IMR-90 (cell line): ENCODE results near the gene NEURL4. TPM values are rescaled to one million over a fixed set of nuclear protein-coding genes. Genes with fewer than 3 reads are reported as not detected.

Source experiments
- ATAC-seq: fragments of 200-7000 bp; cut with Tn5 transposase; 2 replicates; pipeline ENCODE4 v1.9.1; 2020; ENCODE audit warnings: low read depth, mild to moderate bottlenecking, moderate library complexity
- BruUV-seq: library from RNA; stranded (reverse); fragments of 400-500 nt; replicated peaks from 2 replicates; lab custom pipeline; 2021; lab: Mats Ljungman, UMichigan
- CTCF ChIA-PET: fragments of 300-600 bp; formaldehyde crosslinking; extraction: SDS; loops from one replicate; lab custom pipeline; 2021; ENCODE audit warnings: antibody characterized with exemption; lab: Yijun Ruan, JAX
- POLR2A ChIA-PET: fragments of 300-600 bp; sonication (Branson Sonifier 250); formaldehyde crosslinking; loops from one replicate; lab custom pipeline; 2022; ENCODE audit warnings: antibody characterized with exemption; ENCODE audit not compliant: unreplicated experiment; lab: Charles Lee
- DNase-seq: peaks from one replicate; pipeline ENCODE4 v3.0.0; 2013
- H2AFZ ChIP-seq: replicated peaks from 2 replicates; pipeline ENCODE3; 2013; ENCODE audit warnings: low read length, mild to moderate bottlenecking; ENCODE audit not compliant: poor library complexity
- H2AK5ac ChIP-seq: 2 replicates; pipeline ENCODE4 v1.6.1; 2013; ENCODE audit warnings: low read depth, low read length, inconsistent platforms
- H2AK9ac ChIP-seq: replicated peaks from 2 replicates; pipeline ENCODE3; 2013; ENCODE audit warnings: mild to moderate bottlenecking, low read depth, low read length, moderate library complexity; ENCODE audit not compliant: poor library complexity
- H2BK120ac ChIP-seq: 2 replicates; pipeline ENCODE4 v1.6.1; 2013; ENCODE audit warnings: low read depth, low read length, inconsistent platforms
- H2BK15ac ChIP-seq: 3 replicates; pipeline ENCODE4 v1.6.1; 2013; ENCODE audit warnings: low read depth, low read length, inconsistent platforms
- H2BK20ac ChIP-seq: 2 replicates; pipeline ENCODE4 v1.6.1; 2013; ENCODE audit warnings: low read depth, mild to moderate bottlenecking, inconsistent platforms, low read length, moderate library complexity
- H2BK5ac ChIP-seq: 2 replicates; pipeline ENCODE4 v1.6.1; 2013; ENCODE audit warnings: mild to moderate bottlenecking, low read depth, low read length, inconsistent platforms; ENCODE audit not compliant: poor library complexity, severe bottlenecking
- H3K14ac ChIP-seq: replicated peaks from 2 replicates; pipeline ENCODE4 v1.6.1; 2013; ENCODE audit warnings: low read depth, low read length, inconsistent platforms
- H3K18ac ChIP-seq: 2 replicates; pipeline ENCODE4 v1.6.1; 2013; ENCODE audit warnings: low read depth, low read length, control low read depth
- H3K23ac ChIP-seq: 2 replicates; pipeline ENCODE4 v1.6.1; 2013; ENCODE audit warnings: low read depth, low read length, inconsistent platforms
- H3K27ac ChIP-seq: 2 replicates; pipeline ENCODE4 v1.5.1; 2013; ENCODE audit warnings: mild to moderate bottlenecking, control low read depth, low read length; ENCODE audit not compliant: insufficient read depth
- H3K27me3 ChIP-seq: 2 replicates; pipeline ENCODE4 v1.6.1; 2013; ENCODE audit warnings: low read length; ENCODE audit not compliant: control insufficient read depth, insufficient read depth
- H3K36me3 ChIP-seq: 2 replicates; pipeline ENCODE4 v1.6.1; 2013; ENCODE audit warnings: low read length, mixed read lengths; ENCODE audit not compliant: control insufficient read depth, insufficient read depth
- H3K4ac ChIP-seq: 2 replicates; pipeline ENCODE4 v1.6.1; 2013; ENCODE audit warnings: low read depth, low read length, inconsistent platforms
- H3K4me1 ChIP-seq: 2 replicates; pipeline ENCODE4 v1.6.1; 2013; ENCODE audit warnings: low read length, mixed read lengths; ENCODE audit not compliant: control insufficient read depth, insufficient read depth
- H3K4me2 ChIP-seq: 2 replicates; pipeline ENCODE4 v1.6.1; 2013; ENCODE audit warnings: low read depth, mild to moderate bottlenecking, control low read depth, low read length, moderate library complexity
- H3K4me3 ChIP-seq: 2 replicates; pipeline ENCODE4 v1.5.1; 2013; ENCODE audit warnings: low read depth, mild to moderate bottlenecking, control low read depth, low read length, moderate library complexity; ENCODE audit not compliant: insufficient read depth
- H3K56ac ChIP-seq: 2 replicates; pipeline ENCODE4 v1.6.1; 2013; ENCODE audit warnings: low read length, inconsistent platforms; ENCODE audit not compliant: insufficient read depth; ENCODE audit errors: extremely low read depth
- H3K79me1 ChIP-seq, 2 experiments: 2 replicates each; pipeline ENCODE4 v1.6.1; 2013; ENCODE audit warnings: low read length in 2 of 2, inconsistent platforms in 1 of 2, low read depth in 1 of 2
- H3K9ac ChIP-seq: 2 replicates; pipeline ENCODE4 v1.6.1; 2013; ENCODE audit warnings: low read depth, low read length, control low read depth
- H3K9me1 ChIP-seq: 2 replicates; pipeline ENCODE4 v1.6.1; 2013; ENCODE audit warnings: low read length, inconsistent platforms; ENCODE audit not compliant: insufficient read depth
- H3K9me3 ChIP-seq: 2 replicates; pipeline ENCODE4 v1.6.1; 2013; ENCODE audit warnings: low read length; ENCODE audit not compliant: control insufficient read depth, insufficient read depth
- H4K20me1 ChIP-seq: 2 replicates; pipeline ENCODE4 v1.6.1; 2013; ENCODE audit warnings: low read length, inconsistent platforms; ENCODE audit not compliant: insufficient read depth
- H4K5ac ChIP-seq: 2 replicates; pipeline ENCODE4 v1.6.1; 2013; ENCODE audit warnings: mild to moderate bottlenecking, low read depth, low read length, control low read depth
- H4K8ac ChIP-seq, 2 experiments: 2 replicates each; pipeline ENCODE4 v1.6.1; 2013; ENCODE audit warnings: low read depth in 2 of 2, low read length in 2 of 2, control low read depth in 1 of 2, inconsistent platforms in 1 of 2
- H4K91ac ChIP-seq: 2 replicates; pipeline ENCODE4 v1.6.1; 2013; ENCODE audit warnings: low read depth, low read length, inconsistent platforms; ENCODE audit not compliant: insufficient read depth
- CEBPB ChIP-seq: IDR thresholded peaks from 2 replicates; pipeline ENCODE4 v1.6.1; 2012; ENCODE audit warnings: low read depth, low read length, improper control_type of control experiment
- FOS ChIP-seq: fragments of 150-350 bp; IDR thresholded peaks from 2 replicates; pipeline ENCODE4 v1.6.1; 2016; ENCODE audit warnings: low read depth, low read length
- MXI1 ChIP-seq: IDR thresholded peaks from 2 replicates; pipeline ENCODE4 v1.6.1; 2012; ENCODE audit warnings: low read depth, mild to moderate bottlenecking, low read length, moderate library complexity, borderline replicate concordance
- RAD21 ChIP-seq: IDR thresholded peaks from 2 replicates; pipeline ENCODE4 v1.6.1; 2012; ENCODE audit warnings: low read length, improper control_type of control experiment
- WGBS, 2 experiments: methylation state at CpG; one replicate each; pipeline versions ENCODE4 v1.1.5 to v1.1.7; 2013; ENCODE audit warnings: missing lambda C conversion rate in 2 of 2; ENCODE audit not compliant: insufficient read length in 1 of 2; ENCODE audit errors: extremely low coverage in 2 of 2; 5-methylcytosine and 5-hydroxymethylcytosine counted together
- dilution Hi-C: fragments of 300-500 bp; cut with HindIII; formaldehyde crosslinking; loops from one replicate; pipeline ENCODE4 v1.14.3; 2018; ENCODE audit warnings: low sequenced_read_pairs; ENCODE audit not compliant: unreplicated experiment
- in situ Hi-C: fragments of 300-500 bp; cut with MboI; formaldehyde crosslinking; loops from 3 replicates; pipeline ENCODE4 v1.14.3; 2019; ENCODE audit warnings: low sequenced_read_pairs, inconsistent platforms, mixed read lengths
- intact Hi-C: fragments of 100-400 bp; cut with micrococcal nuclease; formaldehyde crosslinking; loops from 2 replicates; pipeline ENCODE4 v1.10.0; 2022
- polyA plus RNA-seq, 3 experiments: library from polyadenylated mRNA; depleted of rRNA; stranded (reverse); fragments of >200 nt; gene quantifications; 2 replicates each; pipeline ENCODE4 v1.2.3, GENCODE V29; 2012; ENCODE audit warnings: low replicate concordance in 1 of 3
- total RNA-seq: library from RNA; depleted of rRNA; stranded (reverse); fragments of >200 nt; gene quantifications from 2 replicates; pipeline ENCODE4 v1.2.3, GENCODE V29; 2012
- TF ChIP-seq, protein P1 (sequence below): fragments of 150-350 bp; IDR thresholded peaks from 2 replicates; pipeline ENCODE4 v1.6.1; 2016; ENCODE audit warnings: low read depth, mild to moderate bottlenecking, low read length, moderate library complexity, borderline replicate concordance

NEURL4 gene
- total and polyA plus RNA-seq, 2 of the 4 experiments (the other 2 are of a cell fraction) = 8.4 to 23.3 TPM

DNA sequence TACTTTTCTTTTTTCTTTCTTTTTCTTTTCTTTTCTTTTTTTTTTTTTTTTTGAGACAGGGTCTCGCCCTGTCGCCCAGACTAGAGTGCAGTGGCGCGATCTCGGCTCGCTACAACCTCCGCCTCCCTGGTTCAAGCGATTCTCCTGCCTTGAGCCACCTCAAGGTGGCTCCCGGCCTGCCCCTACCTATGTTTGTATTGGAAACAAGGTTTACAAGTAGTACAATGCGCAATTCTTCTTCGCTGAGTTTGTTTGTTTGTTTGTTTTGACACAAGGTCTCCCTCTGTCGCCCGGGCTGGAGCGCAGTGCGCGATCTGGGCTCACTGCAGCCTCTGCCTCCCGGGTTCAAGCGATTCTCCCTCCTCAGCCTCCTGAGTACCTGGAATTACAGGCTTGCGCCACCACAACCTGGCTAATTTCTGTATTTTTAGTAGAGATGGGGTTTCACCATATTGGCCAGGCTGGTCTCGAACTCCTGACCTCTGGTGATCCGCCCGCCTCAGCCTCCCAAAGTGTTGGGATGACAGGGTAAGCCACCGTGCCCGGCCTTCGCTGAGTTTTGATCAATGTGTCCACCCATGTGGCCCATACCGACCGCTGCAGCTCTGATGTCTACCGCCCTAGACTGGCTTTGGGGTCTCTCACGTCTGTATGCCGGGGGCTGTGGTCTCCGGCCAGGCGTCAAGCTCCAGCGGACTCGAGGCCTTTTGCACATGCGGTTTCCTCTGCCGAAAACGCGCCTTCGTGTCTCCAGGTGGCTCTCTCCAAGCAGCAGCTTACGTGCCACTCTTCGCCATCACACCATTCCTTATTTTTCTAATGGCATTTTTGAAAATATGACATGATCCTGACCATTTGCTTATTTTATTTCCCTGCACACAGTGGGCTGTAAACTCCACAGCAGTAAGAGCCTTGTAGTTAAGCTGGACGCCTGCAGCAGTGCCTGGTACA, 33.6 kb downstream of the NEURL4 start:
- H3K14ac ChIP-seq = no peak overlapping the region
- H3K9ac ChIP-seq = no peak overlapping the region
- no peak overlapping the region for H3K4ac ChIP-seq
- H3K36me3 ChIP-seq = no peaks in the 10 kb centered on the region
- H3K18ac ChIP-seq = no peak overlapping the region
- peak overlapping the region; percentile 23 for H2AK9ac ChIP-seq
- intact Hi-C loops = loop anchor here (1.0 to 5.0 kb wide), 4 partner anchors 15 to 250 kb away; partner anchors contain the start of gene PHF23
- H4K5ac ChIP-seq = no peak overlapping the region
- no peak overlapping the region for H3K4me3 ChIP-seq
- H3K23ac ChIP-seq = no peak overlapping the region
- DNase-seq (no peak), ATAC-seq (no peak)
- ChIA-PET CTCF (interaction anchor here (0.7 to 2.0 kb wide), 6 partner anchors 10 to 250 kb away, joined by 3 to 17 read pairs (median 6); partner anchors contain the start of gene SLC2A4), POLR2A (no interaction called here)
- H3K4me1 ChIP-seq = peaks cover 3% of the 10 kb centered on the region
- dilution Hi-C loops = no loop called here
- no peak overlapping the region for H3K56ac ChIP-seq
- peak overlapping the region; percentile 88 for H2AFZ ChIP-seq
- no peaks in the 10 kb centered on the region; the same call in 1 of the 2 replicates for H3K9me1 ChIP-seq
- no TSS peak for BruUV-seq
- no peak for TF ChIP-seq FOS
- TF ChIP-seq MXI1 = no peak
- TF ChIP-seq, protein P1, sequence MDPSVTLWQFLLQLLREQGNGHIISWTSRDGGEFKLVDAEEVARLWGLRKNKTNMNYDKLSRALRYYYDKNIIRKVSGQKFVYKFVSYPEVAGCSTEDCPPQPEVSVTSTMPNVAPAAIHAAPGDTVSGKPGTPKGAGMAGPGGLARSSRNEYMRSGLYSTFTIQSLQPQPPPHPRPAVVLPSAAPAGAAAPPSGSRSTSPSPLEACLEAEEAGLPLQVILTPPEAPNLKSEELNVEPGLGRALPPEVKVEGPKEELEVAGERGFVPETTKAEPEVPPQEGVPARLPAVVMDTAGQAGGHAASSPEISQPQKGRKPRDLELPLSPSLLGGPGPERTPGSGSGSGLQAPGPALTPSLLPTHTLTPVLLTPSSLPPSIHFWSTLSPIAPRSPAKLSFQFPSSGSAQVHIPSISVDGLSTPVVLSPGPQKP = no peak
- TF ChIP-seq CEBPB = no peak
- TF ChIP-seq RAD21 = no peak
- no peak overlapping the region for H2BK15ac ChIP-seq
- H2BK20ac ChIP-seq = no peak overlapping the region
- no peak overlapping the region for H4K8ac ChIP-seq
- H3K27ac ChIP-seq = no peak overlapping the region
- H3K4me2 ChIP-seq = peak overlapping the region; percentile 62
- peaks cover 51% of the 10 kb centered on the region for H3K27me3 ChIP-seq
- in situ Hi-C loops = no loop called here
- H2BK120ac ChIP-seq = no peak overlapping the region
- H4K20me1 ChIP-seq = 0 out of 2 replicates have a peak, but pooled peaks cover 3% of the 10 kb centered on the region
- H3K79me1 ChIP-seq = no peaks in the 10 kb centered on the region
- no peak overlapping the region for H2AK5ac ChIP-seq
- H3K9me3 ChIP-seq = no peaks in the 10 kb centered on the region; the same call in 1 of the 2 replicates
- no peak overlapping the region for H2BK5ac ChIP-seq
- 54% methylated on average over 16 of the region's 42 CpGs; no CpG with 5 or more reads in 1 of the 2 experiments for WGBS, 2 experiments
- no peak overlapping the region for H4K91ac ChIP-seq
